Hematopoietic multipotent progenitor cell treated with erythropoietin and hydrocortisone succinate and interleukin-3 and kit ligand, for 6 days (in vitro differentiated cells): ENCODE results near the gene KMT5B.

ENCODE experiments used
- DNase-seq: peaks from one replicate; pipeline ENCODE4 v3.0.0-alpha.2; 2015

KMT5B gene

DNA sequence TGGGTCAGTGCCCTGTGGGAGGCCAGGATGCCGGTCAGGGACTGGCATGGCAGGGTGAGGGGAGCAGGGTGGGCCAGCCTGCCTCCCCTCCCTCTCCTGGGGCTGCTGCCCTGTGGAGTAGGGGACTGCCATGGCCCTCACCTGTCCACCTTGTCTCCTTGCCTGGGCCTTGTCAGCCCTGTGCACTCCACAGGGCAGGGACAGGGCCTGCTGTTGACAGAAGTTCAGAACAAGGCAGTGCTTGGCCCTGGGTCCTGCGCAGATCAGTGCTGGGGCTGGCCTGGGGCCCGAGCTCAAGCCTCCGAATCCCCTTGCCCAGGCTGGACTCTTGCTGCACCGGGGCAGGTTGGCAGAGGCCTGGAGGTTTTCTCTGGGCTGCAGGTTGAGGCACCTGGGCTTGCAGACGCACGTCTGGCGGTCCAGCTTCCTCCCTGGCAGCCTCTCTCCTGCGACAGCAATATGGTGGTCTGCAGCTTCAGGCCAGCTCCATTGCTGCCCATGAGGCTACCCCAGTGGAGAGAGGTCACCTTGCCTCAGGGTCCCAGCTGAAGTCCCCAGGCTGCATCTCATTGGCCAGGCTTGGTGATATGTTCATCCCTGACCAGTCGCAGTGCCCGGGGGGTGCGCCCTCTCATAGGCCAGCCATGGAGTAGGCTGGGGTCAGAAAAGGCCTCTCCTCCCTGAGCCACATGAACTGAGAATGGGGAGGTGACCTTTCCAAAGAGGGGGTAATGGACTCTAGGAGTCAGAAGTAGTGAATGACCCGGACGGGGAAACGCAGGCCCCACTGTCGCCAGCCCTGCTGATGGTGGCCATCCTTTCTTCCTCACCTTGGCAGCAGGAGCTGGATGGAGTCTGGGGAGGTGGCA is 70.4 kb downstream of the KMT5B start:
- DNase-seq: no peak

GRCh38 chr11:68142028-68142412 is 71.1 kb downstream of the KMT5B start:
- DNase-seq: peak; percentile 91

DNA sequence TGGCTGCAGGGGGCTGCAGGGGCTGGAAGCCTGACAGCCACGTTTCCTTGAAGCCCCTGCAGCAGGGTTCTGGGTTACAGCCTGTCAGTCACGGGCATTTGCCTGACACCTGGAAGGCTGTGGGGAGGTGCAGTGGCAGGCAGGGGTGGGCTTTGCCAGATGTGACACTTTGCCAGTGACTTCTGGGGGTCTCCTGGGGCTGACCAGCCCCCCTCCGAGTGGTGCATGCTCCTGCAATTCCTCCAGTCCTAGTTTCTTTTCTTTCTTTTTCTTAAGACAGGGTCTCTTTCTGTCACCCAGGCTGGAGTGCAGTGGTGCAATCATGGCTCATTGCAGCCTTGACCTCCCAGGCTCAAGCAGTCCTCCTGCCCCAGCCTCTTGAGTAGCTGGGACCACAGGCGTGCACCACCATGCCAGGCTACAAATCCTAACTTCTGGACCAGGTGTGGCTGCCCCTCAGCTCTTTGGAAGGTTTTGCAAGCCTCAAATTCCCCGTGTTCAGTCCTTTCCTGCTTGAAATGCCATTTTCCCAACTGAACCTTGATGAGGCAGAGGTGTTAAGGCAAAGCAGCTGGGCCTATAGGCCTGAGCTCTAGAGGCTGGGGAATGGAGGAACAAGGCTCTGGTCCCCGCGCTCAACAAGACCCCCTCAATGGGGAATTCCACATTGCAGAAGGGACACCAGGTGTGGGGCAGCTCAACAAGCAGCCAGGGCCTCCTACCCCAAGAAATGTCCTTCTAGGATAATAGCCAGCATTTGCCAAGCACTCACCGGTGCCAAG is 71.7 kb downstream of the KMT5B start:
- DNase-seq: no peak

- DNase-seq: peak; percentile 91
Observed at GRCh38 chr11:68140496-68141245, 72.4 kb downstream of the KMT5B start.

DNA sequence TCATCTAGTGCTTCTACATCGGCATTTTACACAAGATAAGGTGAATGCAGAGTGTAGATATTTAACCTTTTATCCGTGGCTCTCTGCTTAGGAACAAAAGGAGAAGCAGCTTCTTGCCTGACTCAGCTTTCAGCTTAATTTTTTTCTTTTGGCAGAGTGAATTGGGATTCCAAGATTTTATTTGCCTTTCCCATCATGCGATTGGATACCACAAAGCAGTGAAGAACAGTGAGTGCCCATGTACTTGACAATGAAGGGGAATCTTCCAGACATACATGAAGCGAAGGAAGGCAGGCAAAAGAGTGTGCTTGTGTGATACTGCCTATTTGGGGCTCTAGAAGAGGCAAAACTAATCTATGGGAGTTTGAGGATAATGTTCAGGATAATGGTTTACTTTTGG is 74.9 kb downstream of the KMT5B start:
- peak; percentile 47 for DNase-seq

GRCh38 chr11:68137833-68138232 is 75.3 kb downstream of the KMT5B start:
- no peak for DNase-seq

DNA sequence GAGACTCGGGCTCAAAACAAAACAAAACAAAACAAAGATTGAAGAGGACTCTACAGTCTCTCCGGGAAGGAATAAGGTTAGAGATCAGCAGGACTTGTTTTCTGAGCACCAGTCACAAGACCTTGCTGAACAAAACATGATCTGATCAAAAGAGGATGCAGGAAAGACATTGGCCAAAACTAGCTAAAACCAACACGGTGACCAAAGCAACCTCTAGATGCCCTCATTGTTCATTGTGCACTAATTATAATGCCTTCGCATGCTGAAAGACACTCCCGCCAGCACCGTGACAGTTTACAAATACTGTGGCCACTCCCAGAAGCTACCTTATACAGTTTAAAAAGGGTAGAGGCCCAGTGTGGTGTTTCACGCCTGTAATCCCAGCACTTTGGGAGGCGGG is 76.2 kb downstream of the KMT5B start:
- peak; percentile 23 for DNase-seq

GRCh38 chr11:68135161-68135560 is 77.9 kb downstream of the KMT5B start:
- no peak for DNase-seq

- no peak for DNase-seq
Observed at GRCh38 chr11:68133761-68134160, 79.3 kb downstream of the KMT5B start.

- no peak for DNase-seq
Observed at GRCh38 chr11:68130121-68130520, 83.0 kb downstream of the KMT5B start.

GRCh38 chr11:68128682-68129327 is 84.3 kb downstream of the KMT5B start:
- DNase-seq: peak; percentile 88

- peak; percentile 50 for DNase-seq
Observed at GRCh38 chr11:68127714-68128681, 85.1 kb downstream of the KMT5B start.

DNA sequence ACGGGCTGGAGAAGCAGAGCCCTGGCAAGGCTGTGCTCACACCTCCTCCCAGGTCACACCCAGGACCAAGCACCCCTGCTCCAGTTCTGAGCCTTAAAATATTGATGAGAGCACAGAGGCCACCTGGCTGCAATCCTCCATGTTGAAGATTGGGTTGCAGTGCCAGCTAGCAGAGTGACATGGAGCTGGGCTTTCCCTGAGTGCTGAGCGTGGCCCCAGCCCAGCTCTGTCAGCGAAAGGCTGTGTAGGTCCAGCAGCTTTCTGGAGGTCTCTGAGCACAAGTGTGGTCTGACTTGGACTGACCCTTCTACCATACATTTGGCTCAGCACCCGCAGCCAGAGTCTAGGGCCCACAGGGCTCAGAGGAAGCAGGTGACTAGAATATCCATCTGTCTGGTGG is 87.9 kb downstream of the KMT5B start:
- DNase-seq: no peak

DNA sequence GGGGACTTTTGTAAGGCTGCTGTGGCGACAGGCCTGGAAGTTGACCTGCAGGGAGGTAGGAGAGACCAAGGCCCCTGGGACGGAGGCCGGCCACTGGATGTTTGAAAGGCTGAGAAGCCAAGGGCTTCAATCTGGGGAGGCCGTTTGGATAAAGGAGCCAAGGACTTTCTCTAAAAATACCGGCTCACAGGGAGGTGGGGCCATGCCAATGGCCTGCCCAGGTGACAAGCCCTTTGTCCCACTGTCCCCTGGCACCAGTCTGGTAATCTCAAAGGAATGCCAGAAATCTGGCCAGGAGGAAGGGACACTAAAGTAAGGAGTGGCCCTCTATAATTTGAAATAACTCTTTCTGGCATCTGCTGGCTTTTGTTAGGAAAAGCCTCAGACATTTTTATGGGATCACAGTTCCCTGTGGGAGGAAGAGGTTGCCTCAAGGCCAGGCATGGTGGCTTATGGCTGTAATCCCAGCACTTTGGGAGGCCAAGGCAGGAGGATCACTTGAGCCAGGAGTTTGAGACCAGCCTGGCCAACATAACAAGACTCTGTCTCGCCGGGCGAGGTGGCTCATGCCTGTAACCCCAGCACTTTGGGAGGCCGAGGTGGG is 90.1 kb downstream of the KMT5B start:
- no peak for DNase-seq

DNA sequence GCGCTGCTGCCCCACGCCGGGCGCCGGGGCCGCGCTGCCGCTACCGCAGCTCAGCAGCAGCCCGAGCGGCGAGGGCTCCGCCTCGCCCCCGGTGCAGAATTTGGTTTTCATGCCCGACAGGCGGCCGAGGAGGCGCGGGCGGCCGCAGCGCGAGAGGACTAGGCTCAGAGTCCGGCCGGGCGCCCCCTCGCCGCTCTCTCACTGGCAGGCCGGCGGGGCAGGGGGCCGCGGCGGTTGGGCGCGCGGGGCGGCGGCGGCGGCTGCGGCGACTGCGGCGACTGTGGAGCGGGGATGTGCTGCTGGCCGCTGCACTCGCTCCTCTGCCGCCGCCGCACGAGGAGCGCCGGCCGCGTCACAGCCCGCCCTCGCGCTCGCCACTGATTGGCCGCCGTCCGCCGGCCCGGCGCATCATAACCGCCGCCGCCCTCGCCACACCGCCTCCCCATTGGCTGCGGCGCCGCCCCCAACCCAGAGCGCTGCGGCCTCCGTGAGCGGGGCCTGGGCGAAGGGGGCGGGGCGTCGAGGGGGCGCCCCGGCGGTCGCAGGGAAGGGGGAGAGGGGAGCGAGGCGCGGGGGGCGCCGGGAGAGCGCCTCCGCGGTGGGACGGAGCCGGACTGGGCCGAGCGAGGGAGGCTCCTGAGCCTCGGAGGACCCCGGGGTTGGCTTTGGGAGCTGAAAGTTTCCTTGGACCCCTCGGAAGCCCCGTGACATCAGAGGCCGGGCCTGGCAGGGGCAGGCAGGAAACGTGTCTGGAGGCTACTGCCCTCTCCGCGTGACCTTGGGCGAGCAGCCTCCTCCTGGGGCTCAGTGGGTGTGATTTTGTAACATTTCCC is 91.8 kb downstream of the KMT5B start, which contains the start of gene CHKA:
Gene CHKA (minus strand): TSS at position 322 of the 833 bp plus-strand sequence. CDS start 211 bp downstream, at position 111.
- peak; percentile 95 for DNase-seq

GRCh38 chr11:68120273-68121066 is 92.6 kb downstream of the KMT5B start:
- peak; percentile 68 for DNase-seq

- peak; percentile 80 for DNase-seq
Observed at GRCh38 chr11:68118706-68119448, 94.2 kb downstream of the KMT5B start.

DNA sequence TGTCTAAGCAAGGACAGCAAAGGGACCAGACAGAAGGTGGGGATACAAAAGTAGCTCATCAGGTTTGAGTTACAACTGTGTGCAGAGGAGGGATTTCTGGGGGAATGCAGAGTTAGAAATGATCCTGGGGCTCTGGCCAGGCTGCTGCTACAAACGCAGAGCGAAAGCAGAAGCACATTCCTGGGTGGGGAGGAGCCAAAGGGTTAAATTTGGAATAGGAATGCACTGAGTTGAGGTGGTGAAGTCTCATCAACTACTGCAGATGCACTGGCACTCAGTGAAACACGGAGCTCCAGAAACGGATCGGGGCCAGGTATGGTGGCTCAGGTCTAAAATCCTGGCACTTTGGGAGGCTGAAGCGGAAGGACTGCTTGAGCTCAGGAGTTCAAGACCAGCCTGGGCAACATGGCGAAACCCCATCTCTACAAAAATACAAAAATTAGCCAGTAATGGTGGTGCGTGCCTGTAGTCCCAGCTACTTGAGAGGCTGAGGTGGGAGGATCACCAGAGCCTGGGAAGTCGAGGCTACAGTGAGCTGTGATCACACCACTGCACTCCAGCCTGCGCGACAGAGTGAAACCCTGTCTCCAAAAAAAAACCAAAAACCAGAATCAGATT is 95.1 kb downstream of the KMT5B start:
- no peak for DNase-seq
